Epithelial cell of proximal tubule (primary cell): ENCODE measurements around the gene ARL16. TPM values are rescaled to one million over a fixed set of nuclear protein-coding genes. Genes with fewer than 3 reads are reported as not detected.
"Not testable (repeated sequence)": the region's sequence is repeated elsewhere in the genome, so short reads cannot be mapped to it uniquely, and the experiment has no call there.

Experiments
- DNase-seq: peaks from one replicate; pipeline ENCODE4 v3.0.0-alpha.2; 2011; ENCODE audit warnings: low read depth
- H3K4me3 ChIP-seq: 2 replicates; pipeline ENCODE4 v1.5.1; 2011; ENCODE audit warnings: low read depth, mild to moderate bottlenecking, low read length
- total RNA-seq: library from RNA; depleted of rRNA; stranded (reverse); fragments of >200 nt; gene quantifications from 2 replicates; pipeline ENCODE4 v1.2.3, GENCODE V29; 2015
- TF ChIP-seq, protein P1 (sequence below): conservative IDR thresholded peaks from 2 replicates; pipeline ENCODE4 v1.5.1; 2012; ENCODE audit warnings: low read depth, mild to moderate bottlenecking, low read length

The ARL16 gene
- total RNA-seq, 1 donor from 2014 or later: 59.0 TPM

DNA sequence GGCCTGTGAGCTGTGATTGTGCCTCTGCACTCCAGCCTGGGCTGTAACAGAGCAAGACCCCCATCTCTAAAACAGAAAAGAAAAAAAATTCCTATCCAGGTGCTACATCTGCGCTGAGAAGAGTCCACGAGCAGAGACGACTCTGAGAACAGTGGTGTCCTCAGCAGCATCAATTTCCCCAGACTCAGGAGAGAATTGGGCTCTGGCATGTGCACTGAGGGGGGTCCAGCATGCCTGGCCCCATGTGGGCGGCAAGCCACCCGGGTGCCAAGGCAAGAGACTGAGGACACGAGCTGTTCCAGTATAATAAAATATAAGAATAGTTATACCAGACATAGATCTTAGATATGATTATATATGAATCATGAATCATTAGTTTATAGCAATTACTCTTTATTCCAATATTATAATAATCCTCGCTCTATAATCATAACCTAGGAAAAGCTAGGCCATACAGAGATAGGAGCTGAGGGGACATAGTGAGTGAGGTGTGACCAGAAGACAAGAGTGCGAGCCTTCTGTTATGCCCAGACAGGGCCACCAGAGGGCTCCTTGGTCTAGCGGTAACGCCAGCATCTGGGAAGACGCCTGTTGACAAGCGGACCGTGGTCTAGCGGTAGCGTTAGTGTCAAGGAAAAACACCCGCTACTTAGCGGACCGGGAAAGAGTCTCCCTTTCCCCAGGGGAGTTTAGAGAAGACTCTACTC, 7.9 kb downstream of the ARL16 start:
- H3K4me3 ChIP-seq, DNase-seq: not testable (repeated sequence)
- TF ChIP-seq, protein P1, sequence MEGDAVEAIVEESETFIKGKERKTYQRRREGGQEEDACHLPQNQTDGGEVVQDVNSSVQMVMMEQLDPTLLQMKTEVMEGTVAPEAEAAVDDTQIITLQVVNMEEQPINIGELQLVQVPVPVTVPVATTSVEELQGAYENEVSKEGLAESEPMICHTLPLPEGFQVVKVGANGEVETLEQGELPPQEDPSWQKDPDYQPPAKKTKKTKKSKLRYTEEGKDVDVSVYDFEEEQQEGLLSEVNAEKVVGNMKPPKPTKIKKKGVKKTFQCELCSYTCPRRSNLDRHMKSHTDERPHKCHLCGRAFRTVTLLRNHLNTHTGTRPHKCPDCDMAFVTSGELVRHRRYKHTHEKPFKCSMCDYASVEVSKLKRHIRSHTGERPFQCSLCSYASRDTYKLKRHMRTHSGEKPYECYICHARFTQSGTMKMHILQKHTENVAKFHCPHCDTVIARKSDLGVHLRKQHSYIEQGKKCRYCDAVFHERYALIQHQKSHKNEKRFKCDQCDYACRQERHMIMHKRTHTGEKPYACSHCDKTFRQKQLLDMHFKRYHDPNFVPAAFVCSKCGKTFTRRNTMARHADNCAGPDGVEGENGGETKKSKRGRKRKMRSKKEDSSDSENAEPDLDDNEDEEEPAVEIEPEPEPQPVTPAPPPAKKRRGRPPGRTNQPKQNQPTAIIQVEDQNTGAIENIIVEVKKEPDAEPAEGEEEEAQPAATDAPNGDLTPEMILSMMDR: peak; percentile 47

DNA sequence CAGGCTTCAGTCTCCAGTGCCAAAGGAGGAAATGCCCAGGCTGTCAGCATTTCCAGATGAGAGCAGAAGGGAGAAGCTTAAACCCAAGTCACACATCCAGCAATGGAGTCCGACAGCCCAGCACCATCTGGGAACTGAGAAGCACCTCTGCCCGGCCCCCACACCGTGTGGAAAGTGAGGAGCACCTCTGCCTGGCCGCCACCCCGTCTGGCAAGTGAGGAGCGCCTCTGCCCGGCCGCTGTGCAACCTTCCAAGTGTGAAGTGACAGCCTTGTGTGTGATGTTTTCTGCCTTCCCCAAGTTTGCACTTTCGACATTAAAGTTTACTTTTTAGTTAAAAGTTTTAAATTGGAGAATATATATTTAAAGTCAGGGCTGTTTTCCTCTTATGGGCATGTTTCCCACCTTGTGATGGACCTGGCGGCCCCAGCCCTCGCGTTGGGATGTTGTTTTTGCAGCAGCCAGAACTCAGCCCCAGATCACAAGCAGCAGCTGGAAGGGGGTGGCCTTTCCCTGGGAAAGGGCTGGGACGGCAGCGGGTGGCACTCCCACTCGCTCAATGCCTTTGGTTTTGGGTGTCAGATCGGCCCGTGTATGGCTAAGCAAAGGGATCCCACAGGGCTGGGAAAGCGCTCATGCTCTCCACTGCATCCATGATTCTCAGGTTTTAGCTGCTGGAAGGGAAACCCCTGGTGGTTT, 9.9 kb downstream of the ARL16 start:
- TF ChIP-seq, protein P1: no peak
- no peak for DNase-seq
- H3K4me3 ChIP-seq: no peak overlapping the region

DNA sequence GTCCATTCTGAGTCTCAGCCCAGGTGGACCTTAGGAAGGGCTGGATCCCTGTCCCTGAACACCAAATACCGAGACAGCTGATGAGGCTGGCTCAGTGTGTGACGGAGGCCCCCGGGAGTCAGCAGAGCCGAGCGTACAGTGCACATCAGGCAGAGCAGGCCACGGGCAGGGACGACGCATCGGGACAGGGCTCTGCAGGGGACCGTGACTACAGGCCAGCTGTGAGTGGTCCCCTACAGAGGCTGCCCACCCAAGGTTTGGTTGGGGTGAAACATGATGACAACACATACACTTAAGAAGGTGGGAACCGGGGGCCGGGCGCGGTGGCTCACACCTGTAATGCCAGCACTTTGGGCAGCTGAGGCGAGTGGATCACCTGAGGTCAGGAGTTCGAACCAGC, 10.6 kb downstream of the ARL16 start:
- H3K4me3 ChIP-seq: no peak overlapping the region
- TF ChIP-seq, protein P1: no peak
- no peak for DNase-seq

DNA sequence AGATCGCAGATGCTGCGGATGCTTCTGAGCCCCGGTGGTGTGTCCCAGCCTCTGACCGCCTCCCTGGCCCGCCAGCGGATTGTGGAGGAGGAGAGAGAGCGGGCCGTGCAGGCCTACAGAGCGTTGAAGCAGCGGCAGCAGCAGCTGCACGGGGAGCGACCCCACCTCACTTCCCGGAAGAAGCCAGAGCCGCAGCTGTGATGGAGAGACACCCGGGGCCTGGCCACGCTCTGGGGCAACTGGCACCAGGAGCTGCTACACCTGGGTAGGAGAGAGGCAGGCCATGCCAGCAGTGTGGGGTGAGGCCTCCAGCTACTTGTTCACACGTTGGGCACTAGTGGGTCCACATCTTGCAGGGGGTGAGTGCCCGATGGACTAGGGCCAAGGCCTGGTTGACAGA, 11.1 kb downstream of the ARL16 start:
- no peak overlapping the region for H3K4me3 ChIP-seq
- TF ChIP-seq, protein P1: no peak
- DNase-seq: no peak

DNA sequence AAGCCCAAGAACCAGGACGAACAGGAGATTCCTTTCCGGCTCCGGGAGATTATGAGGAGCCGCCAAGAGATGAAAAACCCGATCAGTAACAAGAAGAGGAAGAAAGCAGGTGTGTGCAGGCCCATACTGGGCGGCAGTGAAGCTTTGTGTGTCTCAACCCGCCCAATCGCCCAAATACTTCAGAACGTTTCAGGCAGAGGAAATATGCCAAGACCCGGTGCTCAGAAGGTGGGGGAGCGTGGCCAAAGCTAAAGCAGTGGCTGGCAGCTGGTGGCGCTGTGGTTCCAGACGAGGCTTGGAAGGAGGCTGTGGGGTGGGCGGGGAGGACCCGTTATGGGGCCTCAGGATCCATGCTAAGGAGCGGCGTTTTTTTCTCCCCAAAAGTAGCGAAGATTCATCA, 15.8 kb downstream of the ARL16 start:
- TF ChIP-seq, protein P1: no peak
- no peak for DNase-seq
- peak overlapping the region; percentile 23 for H3K4me3 ChIP-seq

DNA sequence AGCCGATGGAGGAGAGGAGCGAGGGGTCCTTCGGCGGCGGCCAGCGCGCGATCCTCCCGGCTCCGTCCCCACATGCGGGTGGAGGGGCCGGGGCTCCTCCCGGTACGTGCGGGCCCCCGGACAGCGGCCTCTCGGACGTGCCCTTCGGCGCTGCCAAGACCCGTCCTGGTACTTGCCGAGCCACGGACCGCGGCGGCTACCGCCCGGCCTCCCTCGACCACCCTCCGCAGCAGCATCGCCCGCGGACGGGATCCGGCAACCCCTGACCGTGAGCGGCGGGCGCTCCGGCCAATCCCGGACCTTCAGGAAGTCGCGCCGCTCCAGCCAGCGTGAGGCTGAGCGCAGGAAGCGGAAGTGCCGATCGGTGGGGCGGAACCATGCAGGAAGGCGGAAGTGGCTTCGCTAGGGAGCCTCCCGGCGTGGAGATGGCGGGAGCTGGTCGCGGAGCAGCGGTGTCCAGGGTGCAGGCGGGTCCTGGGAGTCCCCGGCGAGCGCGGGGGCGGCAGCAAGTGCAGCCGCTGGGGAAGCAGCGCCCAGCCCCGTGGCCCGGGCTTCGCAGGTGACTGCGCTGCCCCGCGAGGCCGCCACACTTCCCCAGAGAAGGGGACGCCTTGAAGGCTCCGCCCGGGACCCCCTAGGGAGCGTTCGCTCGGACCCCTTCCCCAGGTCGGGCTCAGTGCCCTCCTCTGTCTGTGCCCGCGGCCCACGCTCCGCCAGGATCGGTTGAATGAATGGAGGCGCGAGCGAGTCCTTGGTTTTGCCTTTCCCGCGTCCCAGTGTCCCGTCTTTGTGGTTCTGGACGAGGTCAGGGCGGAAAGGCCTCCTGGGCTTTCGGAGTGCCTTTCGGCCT, 17.0 kb downstream of the ARL16 start, which contains the start of the genes CCDC137 and OXLD1:
Gene CCDC137 (plus strand): TSS at position 396 of the 850 bp plus-strand sequence. CDS start 30 bp downstream, at position 426.
Gene OXLD1 (minus strand): TSS at position 264 of the 850 bp plus-strand sequence. CDS start 28 bp downstream, at position 236.
- TF ChIP-seq, protein P1: no peak
- peak within 1 kb of the TSS; percentile 96 for H3K4me3 ChIP-seq
- peak; percentile 49 for DNase-seq
